Breast epithelium (tissue), 4 donors: ENCODE results near the gene AMOT. TPM values are rescaled to one million over a fixed set of nuclear protein-coding genes. Genes with fewer than 3 reads are reported as not detected.

Experiments used
- DNase-seq, 2 donors: peaks; one replicate each; pipeline ENCODE4 v3.0.0-alpha.2; 2019; ENCODE audit warnings: low spot score in 2 of 2
- H3K27ac ChIP-seq, 2 donors: fragments of 200-600 bp; sonication (generic) in 1 of 2; one replicate each; pipeline ENCODE4 v1.5.1; 2016 to 2019; ENCODE audit warnings: mild to moderate bottlenecking in 1 of 2
- H3K27me3 ChIP-seq, 2 donors: fragments of 200-600 bp; sonication (generic) in 1 of 2; one replicate each; pipeline versions ENCODE4 v1.5.1 to v1.6.0; 2017 to 2019; ENCODE audit warnings: control low read depth in 1 of 2, mild to moderate bottlenecking in 1 of 2
- H3K36me3 ChIP-seq: fragments of 200-600 bp; one replicate; pipeline ENCODE4 v1.5.1; 2019
- H3K4me1 ChIP-seq, 2 donors: fragments of 200-600 bp; sonication (generic); one replicate each; pipeline ENCODE4 v1.5.1; 2016 to 2019; ENCODE audit warnings: control low read depth in 1 of 2
- H3K4me3 ChIP-seq, 3 donors: fragments of 200-600 bp; sonication (generic); 1 replicate in 2 of 3; 2 replicates in 1 of 3; pipeline ENCODE4 v1.5.1; 2016 to 2019; ENCODE audit warnings: mild to moderate bottlenecking in 3 of 3, moderate library complexity in 2 of 3
- H3K9me3 ChIP-seq, 2 donors: fragments of 200-600 bp; sonication (generic) in 1 of 2; one replicate each; pipeline ENCODE4 v1.5.1; 2016 to 2019; ENCODE audit warnings: control low read depth in 1 of 2
- POLR2A ChIP-seq: fragments of 450-650 bp; IDR thresholded peaks from one replicate; pipeline ENCODE4 v1.6.1; 2016; ENCODE audit warnings: antibody characterized with exemption, mild to moderate bottlenecking, moderate library complexity
- POLR2AphosphoS5 ChIP-seq, 3 donors: sonication (generic); formaldehyde crosslinking; IDR thresholded peaks; one replicate each; pipeline ENCODE4 v1.6.1; 2017; ENCODE audit warnings: antibody characterized with exemption in 3 of 3
- intact Hi-C: fragments of 100-400 bp; cut with DNase I; formaldehyde crosslinking; loops from one replicate; pipeline ENCODE4 v1.15.1; 2023; ENCODE audit warnings: low total_unique reads
- total RNA-seq, 3 donors: library from RNA; depleted of rRNA; stranded (reverse); fragments of >200 nt; gene quantifications; one replicate each; pipeline ENCODE4 v1.1.0, GENCODE V29; 2016
- TF ChIP-seq, protein P1 (sequence below), 3 donors: fragments of 450-650 bp; IDR thresholded peaks; one replicate each; pipeline ENCODE4 v1.5.1; 2016 to 2017; ENCODE audit warnings: antibody characterized with exemption in 3 of 3, mild to moderate bottlenecking in 3 of 3, moderate library complexity in 3 of 3

Gene AMOT
- total RNA-seq, 3 donors from 2014 or later: 14.1 to 39.2 (median 23.0) TPM

GRCh38 chrX:112808007-112808406 lies 32.6 kb downstream of the AMOT start:
- no peaks in the 10 kb centered on the region for H3K9me3 ChIP-seq
- peak overlapping the region in 1 of 2 donors; percentile 33 for H3K27ac ChIP-seq
- H3K27me3 ChIP-seq: peaks cover 0 to 29% of the 10 kb centered on the region in 2 donors
- H3K4me1 ChIP-seq: no peaks in the 10 kb centered on the region
- H3K4me3 ChIP-seq: no peak overlapping the region
- intact Hi-C loops: no loop called here
- TF ChIP-seq, protein P1, sequence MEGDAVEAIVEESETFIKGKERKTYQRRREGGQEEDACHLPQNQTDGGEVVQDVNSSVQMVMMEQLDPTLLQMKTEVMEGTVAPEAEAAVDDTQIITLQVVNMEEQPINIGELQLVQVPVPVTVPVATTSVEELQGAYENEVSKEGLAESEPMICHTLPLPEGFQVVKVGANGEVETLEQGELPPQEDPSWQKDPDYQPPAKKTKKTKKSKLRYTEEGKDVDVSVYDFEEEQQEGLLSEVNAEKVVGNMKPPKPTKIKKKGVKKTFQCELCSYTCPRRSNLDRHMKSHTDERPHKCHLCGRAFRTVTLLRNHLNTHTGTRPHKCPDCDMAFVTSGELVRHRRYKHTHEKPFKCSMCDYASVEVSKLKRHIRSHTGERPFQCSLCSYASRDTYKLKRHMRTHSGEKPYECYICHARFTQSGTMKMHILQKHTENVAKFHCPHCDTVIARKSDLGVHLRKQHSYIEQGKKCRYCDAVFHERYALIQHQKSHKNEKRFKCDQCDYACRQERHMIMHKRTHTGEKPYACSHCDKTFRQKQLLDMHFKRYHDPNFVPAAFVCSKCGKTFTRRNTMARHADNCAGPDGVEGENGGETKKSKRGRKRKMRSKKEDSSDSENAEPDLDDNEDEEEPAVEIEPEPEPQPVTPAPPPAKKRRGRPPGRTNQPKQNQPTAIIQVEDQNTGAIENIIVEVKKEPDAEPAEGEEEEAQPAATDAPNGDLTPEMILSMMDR (IDR thresholded peaks at IDR 0.05): no peak
- TF ChIP-seq POLR2AphosphoS5 (IDR thresholded peaks at IDR 0.05) (no peak), POLR2A (no peak)
- DNase-seq: no peak
- no peaks in the 10 kb centered on the region for H3K36me3 ChIP-seq

DNA sequence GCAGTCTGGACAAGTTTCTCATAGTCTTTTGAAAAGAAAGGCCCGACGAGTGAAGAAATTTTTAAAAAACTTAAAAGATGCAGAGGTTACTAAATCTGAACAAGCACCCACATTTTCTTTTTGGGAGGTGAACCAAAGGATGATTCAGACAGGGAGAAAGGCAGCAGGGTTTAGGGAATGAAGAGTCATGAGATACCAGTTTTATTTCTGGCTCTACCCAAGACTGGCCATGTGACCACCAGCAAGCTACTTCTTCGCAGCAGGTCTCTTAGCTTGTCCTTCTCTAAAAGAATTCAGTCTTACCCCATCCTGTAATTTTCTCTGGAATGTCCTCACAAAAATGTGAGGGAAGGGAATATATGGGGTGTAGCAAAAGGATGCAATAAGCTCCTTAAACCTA lies 37.6 kb downstream of the AMOT start:
- H3K27me3 ChIP-seq: peaks cover 0 to 28% of the 10 kb centered on the region in 2 donors
- no peak for TF ChIP-seq POLR2AphosphoS5 (IDR thresholded peaks at IDR 0.05)
- TF ChIP-seq POLR2A: no peak
- TF ChIP-seq, protein P1 (IDR thresholded peaks at IDR 0.05): no peak
- H3K4me3 ChIP-seq: no peak overlapping the region
- no peak for DNase-seq
- H3K4me1 ChIP-seq: no peaks in the 10 kb centered on the region
- H3K9me3 ChIP-seq: peaks cover 0 to 9% of the 10 kb centered on the region in 2 donors
- no peak overlapping the region for H3K27ac ChIP-seq
- no peaks in the 10 kb centered on the region for H3K36me3 ChIP-seq
- intact Hi-C loops: no loop called here

GRCh38 chrX:112802541-112802940 lies 38.1 kb downstream of the AMOT start:
- Histone ChIP-seq H3K4me3 (no peak overlapping the region), H3K36me3 (no peaks in the 10 kb centered on the region), H3K9me3 (peaks cover 0 to 9% of the 10 kb centered on the region in 2 donors), H3K27me3 (peaks cover 0 to 24% of the 10 kb centered on the region in 2 donors), H3K27ac (no peak overlapping the region), H3K4me1 (no peaks in the 10 kb centered on the region)
- intact Hi-C loops: no loop called here
- no peak for DNase-seq
- TF ChIP-seq POLR2AphosphoS5 (IDR thresholded peaks at IDR 0.05) (no peak), POLR2A (no peak)
- TF ChIP-seq, protein P1 (IDR thresholded peaks at IDR 0.05): no peak

GRCh38 chrX:112800971-112801775 lies 39.5 kb downstream of the AMOT start:
- no peak for DNase-seq
- Histone ChIP-seq H3K27ac (no peak overlapping the region), H3K4me3 (no peak overlapping the region), H3K27me3 (peaks cover 0 to 31% of the 10 kb centered on the region in 2 donors), H3K4me1 (no peaks in the 10 kb centered on the region), H3K9me3 (peaks cover 0 to 9% of the 10 kb centered on the region in 2 donors), H3K36me3 (no peaks in the 10 kb centered on the region)
- intact Hi-C loops: no loop called here
- TF ChIP-seq, protein P1 (IDR thresholded peaks at IDR 0.05): no peak
- TF ChIP-seq POLR2A (no peak), POLR2AphosphoS5 (IDR thresholded peaks at IDR 0.05) (no peak)

DNA sequence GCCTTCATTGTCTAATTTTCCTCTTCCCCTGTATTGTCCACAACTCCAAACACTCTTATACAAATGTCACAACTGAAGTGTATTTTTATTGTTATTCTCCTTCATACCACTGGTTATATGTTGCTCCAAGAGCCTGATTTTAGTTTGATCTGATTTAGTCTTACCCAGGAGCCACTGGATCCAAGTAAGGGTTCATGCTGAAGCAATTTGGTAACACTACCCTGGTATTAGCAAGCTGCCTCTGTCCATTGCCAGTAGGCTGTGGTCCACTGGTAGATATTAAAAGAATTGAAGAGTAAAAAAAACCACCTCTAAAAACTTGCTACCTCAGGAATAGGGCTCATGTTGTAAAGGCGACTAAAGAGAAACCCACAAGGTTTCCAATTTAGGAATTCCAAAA lies 41.2 kb downstream of the AMOT start:
- no peak for DNase-seq
- Histone ChIP-seq H3K4me1 (no peaks in the 10 kb centered on the region), H3K27ac (no peak overlapping the region), H3K4me3 (no peak overlapping the region), H3K36me3 (no peaks in the 10 kb centered on the region), H3K9me3 (peaks cover 0 to 9% of the 10 kb centered on the region in 2 donors), H3K27me3 (peaks cover 0 to 29% of the 10 kb centered on the region in 2 donors)
- TF ChIP-seq POLR2AphosphoS5 (IDR thresholded peaks at IDR 0.05): no peak
- TF ChIP-seq, protein P1 (IDR thresholded peaks at IDR 0.05): no peak
- no peak for TF ChIP-seq POLR2A
- intact Hi-C loops: loop anchor here (5.0 kb wide), 1 partner anchor 157 kb away; no protein-coding TSS in a partner anchor
